ENCODE results near the gene CCSER1.

The CCSER1 gene

GRCh38 chr4:90990284-90990683, 863.1 kb downstream of the CCSER1 start:
- no peak for DNase-seq

GRCh38 chr4:90992213-90992612, 865.0 kb downstream of the CCSER1 start:
- DNase-seq = no peak

- no peak for DNase-seq
Observed at GRCh38 chr4:90994851-90995574, 867.8 kb downstream of the CCSER1 start.

- DNase-seq = no peak
Observed at GRCh38 chr4:90995996-90996395, 868.8 kb downstream of the CCSER1 start.

GRCh38 chr4:90996813-90997212, 869.6 kb downstream of the CCSER1 start:
- DNase-seq = no peak

GRCh38 chr4:91015861-91016260, 888.7 kb downstream of the CCSER1 start:
- no peak for DNase-seq

- DNase-seq = no peak
Observed at GRCh38 chr4:91019513-91019912, 892.3 kb downstream of the CCSER1 start.

GRCh38 chr4:91025241-91026148, 898.3 kb downstream of the CCSER1 start:
- no peak for DNase-seq

- no peak for DNase-seq
Observed at GRCh38 chr4:91028228-91028627, 901.0 kb downstream of the CCSER1 start.

GRCh38 chr4:91031761-91032160, 904.6 kb downstream of the CCSER1 start:
- DNase-seq = no peak

- DNase-seq = no peak
Observed at GRCh38 chr4:91032725-91033445, 905.7 kb downstream of the CCSER1 start.

GRCh38 chr4:91035276-91035675, 908.1 kb downstream of the CCSER1 start:
- no peak for DNase-seq

- DNase-seq = no peak
Observed at GRCh38 chr4:91037951-91038350, 910.8 kb downstream of the CCSER1 start.

GRCh38 chr4:91057871-91058270, 930.7 kb downstream of the CCSER1 start:
- no peak for DNase-seq

GRCh38 chr4:91058345-91058744, 931.2 kb downstream of the CCSER1 start:
- no peak for DNase-seq

GRCh38 chr4:91064157-91064853, 937.1 kb downstream of the CCSER1 start:
- DNase-seq = no peak

GRCh38 chr4:91065117-91065516, 937.9 kb downstream of the CCSER1 start:
- no peak for DNase-seq

- DNase-seq = no peak
Observed at GRCh38 chr4:91070736-91071135, 943.5 kb downstream of the CCSER1 start.

GRCh38 chr4:91076147-91076546, 949.0 kb downstream of the CCSER1 start:
- DNase-seq = no peak

- DNase-seq = no peak
Observed at GRCh38 chr4:91085961-91086360, 958.8 kb downstream of the CCSER1 start.

- no peak for DNase-seq
Observed at GRCh38 chr4:91087743-91088142, 960.5 kb downstream of the CCSER1 start.

- DNase-seq = no peak
Observed at GRCh38 chr4:91089178-91089577, 962.0 kb downstream of the CCSER1 start.
